H54 (cell line): ENCODE measurements around the gene SMCO4.
"Not testable (repeated sequence)": the region's sequence is repeated elsewhere in the genome, so short reads cannot be mapped to it uniquely, and the experiment has no call there.

Experiments used
- DNase-seq: peaks from one replicate; pipeline ENCODE4 v3.0.0; 2011; ENCODE audit warnings: low spot score, mixed read lengths; ENCODE audit not compliant: insufficient read length
- FAIRE-seq: peaks from 3 replicates; lab custom pipeline; 2011; peaks lifted over from hg19 to GRCh38; lab: Jason Lieb, UNC
- POLR2A ChIP-seq: IDR thresholded peaks from 2 replicates; pipeline ENCODE4 v1.6.1; 2011; ENCODE audit warnings: low read depth, mild to moderate bottlenecking, low read length

Gene SMCO4, protein sequence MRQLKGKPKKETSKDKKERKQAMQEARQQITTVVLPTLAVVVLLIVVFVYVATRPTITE

DNA sequence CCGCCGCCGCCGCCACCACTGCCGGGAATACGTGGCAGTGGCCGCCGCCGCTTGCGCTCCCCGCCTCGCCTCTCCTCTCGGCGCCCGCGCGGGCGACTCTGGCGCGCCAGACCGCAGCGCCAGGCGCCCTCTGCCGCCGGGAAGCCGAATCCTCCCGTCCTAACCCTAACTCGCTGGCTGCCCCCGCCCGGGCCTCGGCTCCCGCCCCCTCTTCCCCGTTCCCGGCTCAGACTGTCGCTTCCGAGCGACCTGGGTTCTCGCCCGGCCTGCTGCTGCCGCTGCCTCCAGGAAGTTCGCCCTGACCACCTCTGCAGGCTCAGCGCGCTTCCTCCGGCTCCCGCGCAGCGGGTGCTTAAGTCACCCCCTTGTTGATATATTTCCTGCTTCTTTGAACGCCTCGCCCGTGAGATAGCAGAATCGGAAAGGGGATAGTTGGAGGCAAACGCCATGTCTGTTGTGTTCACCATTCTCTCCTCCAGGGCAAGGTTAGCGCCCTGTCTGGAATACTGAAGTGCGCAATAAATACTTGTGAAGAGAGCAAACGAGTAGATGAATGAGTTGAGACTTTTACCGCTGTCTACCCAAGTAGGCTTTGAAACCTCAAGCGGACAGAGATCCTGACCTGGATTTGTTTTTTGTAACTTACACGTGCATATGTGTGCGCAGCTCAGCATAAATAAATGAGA is at the start of gene SMCO4:
SMCO4 (minus strand) TSS at position 100 of the 686 bp plus-strand sequence. CDS start 64,202 bp downstream, outside the sequence.
- 0 out of 2 replicates have a peak, but pooled peaks have one; percentile 24 for TF ChIP-seq POLR2A

GRCh38 chr11:93591247-93591898 is 48.2 kb upstream of the SMCO4 start:
- FAIRE-seq (no peak), DNase-seq (no peak)
- TF ChIP-seq POLR2A = no peak

More for the DNA sequence above, at the start of gene SMCO4:
- DNase-seq = peak; percentile 68
- FAIRE-seq = peak; percentile 33

GRCh38 chr11:93589347-93589746 is 46.2 kb upstream of the SMCO4 start:
- DNase-seq (no peak), FAIRE-seq (no peak)

GRCh38 chr11:93587858-93588581 is 44.8 kb upstream of the SMCO4 start:
- TF ChIP-seq POLR2A = no peak
- DNase-seq (no peak), FAIRE-seq (no peak)

More at GRCh38 chr11:93589347-93589746, 46.2 kb upstream of the SMCO4 start:
- no peak for TF ChIP-seq POLR2A

GRCh38 chr11:93587425-93587824 is 44.2 kb upstream of the SMCO4 start:
- not testable (repeated sequence) for FAIRE-seq, DNase-seq

GRCh38 chr11:93585758-93586157 is 42.6 kb upstream of the SMCO4 start:
- DNase-seq (peak; percentile 14), FAIRE-seq (peak; percentile 69)
- no peak for TF ChIP-seq POLR2A

GRCh38 chr11:93583490-93583889 is 40.3 kb upstream of the SMCO4 start:
- FAIRE-seq (no peak), DNase-seq (no peak)
- TF ChIP-seq POLR2A = no peak

GRCh38 chr11:93579187-93579751 is 36.1 kb upstream of the SMCO4 start:
- no peak for TF ChIP-seq POLR2A
- no peak for FAIRE-seq
- no peak for DNase-seq

DNA sequence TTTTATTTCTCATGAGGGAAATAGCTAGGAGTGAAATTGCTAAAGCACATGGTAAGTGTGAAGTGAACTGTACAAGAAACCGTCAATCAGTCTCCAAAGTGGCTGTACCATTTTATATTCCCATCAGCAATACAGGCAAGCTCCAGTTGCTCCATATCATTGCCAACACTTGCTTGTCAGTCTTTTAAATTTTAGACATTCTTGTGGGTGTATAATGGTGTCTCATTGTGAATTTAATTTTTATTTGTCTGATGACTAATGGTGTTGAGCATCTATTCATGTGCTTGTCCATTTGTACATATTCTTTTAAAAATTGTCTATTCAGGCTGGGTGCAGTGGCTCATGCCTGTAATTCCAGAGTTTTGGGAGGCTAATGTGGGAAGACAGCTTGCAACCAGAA is 34.1 kb upstream of the SMCO4 start:
- DNase-seq = no peak
- no peak for TF ChIP-seq POLR2A
- FAIRE-seq = no peak

DNA sequence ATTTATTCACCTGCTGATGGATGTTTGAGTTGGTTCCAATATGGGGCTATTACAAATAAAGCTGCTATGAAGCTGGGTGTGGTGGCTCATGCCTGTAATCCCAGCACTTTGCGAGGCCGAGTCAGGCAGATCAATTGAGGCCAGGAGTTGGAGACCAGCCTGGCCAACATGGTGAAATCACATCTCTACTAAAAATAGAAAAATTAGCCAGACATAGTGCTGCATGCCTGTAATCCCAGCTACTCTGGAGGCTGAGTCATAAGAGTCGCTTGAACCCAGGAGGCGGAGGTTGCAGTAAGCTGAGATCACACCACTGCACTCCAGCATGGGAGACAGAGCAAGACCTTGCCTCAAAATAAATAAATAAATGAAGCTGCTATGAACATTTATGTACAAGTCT is 33.7 kb upstream of the SMCO4 start:
- DNase-seq, FAIRE-seq: not testable (repeated sequence)

GRCh38 chr11:93574638-93575220 is 31.5 kb upstream of the SMCO4 start:
- no peak for FAIRE-seq
- no peak for DNase-seq
- TF ChIP-seq POLR2A = no peak

- no peak for FAIRE-seq
- DNase-seq = no peak
- no peak for TF ChIP-seq POLR2A
Observed at GRCh38 chr11:93573184-93573583, 30.0 kb upstream of the SMCO4 start.

GRCh38 chr11:93572621-93573020 is 29.4 kb upstream of the SMCO4 start:
- FAIRE-seq (no peak), DNase-seq (no peak)
- TF ChIP-seq POLR2A = no peak
